Forelimb muscle (tissue), 1 donor: ENCODE measurements around the gene NPEPL1. TPM values are rescaled to one million over a fixed set of nuclear protein-coding genes. Genes with fewer than 3 reads are reported as not detected.

Source experiments
- DNase-seq: peaks from one replicate; pipeline ENCODE4 v3.0.0-alpha.2; 2013; ENCODE audit warnings: low read depth
- polyA plus RNA-seq: library from polyadenylated mRNA; unstranded; fragments of 120-200 nt; gene quantifications from one replicate; pipeline ENCODE4 v1.2.1, GENCODE V29; 2013; ENCODE audit not compliant: insufficient read length

Gene NPEPL1
- polyA plus RNA-seq, 1 donor = 42.3 TPM

DNA sequence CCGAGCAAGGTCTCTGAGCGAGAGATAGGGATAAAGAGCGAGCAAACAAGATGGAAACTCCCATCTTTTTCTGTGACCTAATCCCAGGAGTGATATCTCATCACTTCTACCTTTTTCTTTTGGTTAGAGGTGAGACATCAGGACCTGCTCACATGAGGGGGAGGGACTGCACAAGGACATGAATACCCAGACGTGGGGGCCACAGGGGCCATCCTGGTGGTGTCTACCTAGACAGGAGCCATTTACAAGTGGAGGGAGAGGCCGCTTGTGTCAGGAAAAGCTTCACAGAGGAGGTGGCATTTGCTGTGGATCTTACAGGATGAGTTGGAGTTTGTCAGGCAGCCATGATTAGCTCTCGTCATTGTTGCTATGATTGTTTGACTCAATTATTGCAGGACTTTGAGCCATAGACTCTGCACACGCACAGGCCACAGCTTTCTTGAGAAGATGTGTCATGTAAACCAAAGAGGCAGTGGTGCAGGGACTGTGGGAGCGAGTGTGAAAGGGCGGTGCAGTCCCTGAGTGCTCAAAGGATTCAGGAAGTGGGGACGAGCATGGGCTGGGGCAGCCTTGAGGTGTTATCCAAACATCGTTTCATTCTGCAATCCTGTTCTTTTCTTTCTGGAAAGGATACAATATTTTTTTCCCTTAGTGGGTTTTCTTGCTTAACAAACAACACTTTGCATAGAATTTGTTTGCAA is 7.7 kb downstream of the NPEPL1 start:
- no peak for DNase-seq

DNA sequence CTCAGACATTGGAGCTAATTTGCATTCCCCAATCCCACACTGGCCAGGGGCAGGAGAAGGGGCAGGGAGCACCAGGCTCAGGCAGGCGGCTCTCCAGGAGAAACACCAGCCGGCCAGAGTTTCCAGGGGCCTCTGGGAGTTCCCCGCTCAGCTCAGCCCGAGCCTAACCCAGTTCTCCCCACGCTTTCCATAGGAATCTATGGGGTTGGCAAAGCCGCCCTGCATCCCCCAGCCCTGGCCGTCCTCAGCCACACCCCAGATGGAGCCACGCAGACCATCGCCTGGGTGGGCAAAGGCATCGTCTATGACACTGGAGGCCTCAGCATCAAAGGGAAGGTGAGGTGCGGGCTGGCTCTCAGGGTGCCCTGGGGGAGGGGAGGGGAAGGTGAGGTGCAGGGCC is 8.2 kb downstream of the NPEPL1 start:
- no peak for DNase-seq

- no peak for DNase-seq
These were observed 9.0 kb downstream of the NPEPL1 start for GRCh38 chr20:58701431-58702160.

- DNase-seq = no peak
These were observed 9.5 kb downstream of the NPEPL1 start for GRCh38 chr20:58702161-58702510.

GRCh38 chr20:58702859-58703648 is 10.5 kb downstream of the NPEPL1 start:
- DNase-seq = no peak

GRCh38 chr20:58703765-58704371 is 11.3 kb downstream of the NPEPL1 start:
- no peak for DNase-seq

GRCh38 chr20:58705208-58705926 is 12.8 kb downstream of the NPEPL1 start:
- DNase-seq = peak; percentile 73

DNA sequence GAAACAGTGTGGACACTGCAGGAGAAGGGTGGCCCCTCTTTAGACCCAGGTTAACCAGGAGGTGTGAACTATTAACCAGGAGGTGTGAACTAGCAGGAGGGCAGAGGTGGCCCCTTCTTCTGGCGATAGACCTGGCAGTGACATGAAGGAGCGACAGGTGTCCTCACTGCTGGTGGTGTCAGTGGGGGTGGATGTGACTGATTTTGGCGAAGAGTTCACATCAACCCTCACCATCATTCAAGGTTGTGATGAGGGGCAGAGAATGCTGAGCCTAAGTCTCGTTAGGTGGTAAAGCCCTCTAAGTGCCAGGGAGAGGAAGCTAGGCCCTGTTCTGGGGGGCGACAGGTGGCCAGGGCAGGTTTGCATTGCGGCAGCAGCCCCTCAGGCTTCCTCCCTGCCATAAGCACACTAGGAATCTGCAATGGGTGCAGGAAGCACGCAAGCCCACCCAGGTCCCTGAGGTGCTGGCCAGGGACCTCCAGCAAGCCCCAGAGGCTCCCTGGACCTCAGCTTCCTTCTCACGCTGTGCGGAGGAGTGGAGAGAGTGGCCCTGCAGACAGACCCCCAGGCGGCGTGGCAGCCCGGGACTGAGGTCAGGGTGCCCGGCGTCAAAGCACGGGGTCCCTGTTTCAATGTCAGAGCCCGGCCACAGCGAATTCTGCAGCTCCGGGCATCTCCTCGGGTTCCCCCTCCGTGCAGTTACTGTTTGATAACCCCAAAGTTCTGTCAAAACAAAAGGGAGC is 13.7 kb downstream of the NPEPL1 start:
- DNase-seq = no peak

DNA sequence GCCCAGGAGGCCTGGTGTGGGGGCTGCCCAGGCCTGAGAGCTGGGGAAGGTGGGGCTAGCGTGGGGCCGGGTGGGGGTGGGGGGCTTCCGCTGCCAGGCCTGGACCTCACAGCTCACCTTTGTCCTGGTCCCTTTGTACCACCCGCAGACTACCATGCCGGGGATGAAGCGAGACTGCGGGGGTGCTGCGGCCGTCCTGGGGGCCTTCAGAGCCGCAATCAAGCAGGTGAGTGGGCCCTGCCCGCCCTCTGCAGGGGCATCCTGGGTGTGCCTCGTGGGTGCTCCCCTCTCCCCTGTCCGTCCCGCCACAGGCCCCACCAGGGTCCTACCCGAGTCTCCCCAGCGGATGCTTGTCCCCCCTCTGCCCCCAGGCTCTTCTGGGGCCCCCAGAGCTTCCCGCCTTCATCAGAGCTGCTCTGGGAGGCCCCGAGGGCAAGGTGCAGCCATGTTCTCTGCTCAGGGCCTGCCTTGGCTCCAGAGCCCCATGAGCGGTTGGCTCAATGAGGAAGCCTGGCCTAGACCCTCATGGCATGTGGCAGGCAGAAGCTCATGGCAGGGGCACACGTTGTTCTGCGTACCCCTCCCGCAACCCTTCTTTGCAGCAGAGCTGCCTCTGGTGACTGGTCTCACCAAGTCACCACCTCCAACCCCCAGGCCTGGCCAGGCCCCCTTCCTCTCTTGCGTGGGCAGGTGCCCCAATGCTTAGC is 14.5 kb downstream of the NPEPL1 start:
- no peak for DNase-seq

DNA sequence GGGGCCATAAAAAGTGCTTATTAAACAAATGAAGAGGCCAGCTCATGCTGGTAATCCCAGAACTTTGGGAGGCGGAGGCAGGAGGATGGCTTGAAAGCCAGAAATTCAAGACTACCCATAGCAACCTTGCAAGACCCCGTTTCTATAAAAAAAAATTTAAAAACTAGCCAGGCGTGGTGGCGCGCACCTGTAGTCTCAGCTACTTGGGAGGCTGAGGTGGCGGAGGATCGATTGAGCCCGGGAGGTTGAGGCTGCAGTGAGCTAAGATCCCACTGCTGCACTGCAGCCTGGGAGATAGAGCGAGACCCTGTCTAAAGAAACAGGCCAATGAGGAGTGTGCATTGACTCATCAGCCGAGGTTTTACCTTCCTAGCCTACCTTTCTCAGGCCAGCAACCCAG is 15.2 kb downstream of the NPEPL1 start:
- no peak for DNase-seq

GRCh38 chr20:58708246-58708931 is 15.8 kb downstream of the NPEPL1 start:
- no peak for DNase-seq

GRCh38 chr20:58709013-58709702 is 16.6 kb downstream of the NPEPL1 start:
- DNase-seq = no peak

DNA sequence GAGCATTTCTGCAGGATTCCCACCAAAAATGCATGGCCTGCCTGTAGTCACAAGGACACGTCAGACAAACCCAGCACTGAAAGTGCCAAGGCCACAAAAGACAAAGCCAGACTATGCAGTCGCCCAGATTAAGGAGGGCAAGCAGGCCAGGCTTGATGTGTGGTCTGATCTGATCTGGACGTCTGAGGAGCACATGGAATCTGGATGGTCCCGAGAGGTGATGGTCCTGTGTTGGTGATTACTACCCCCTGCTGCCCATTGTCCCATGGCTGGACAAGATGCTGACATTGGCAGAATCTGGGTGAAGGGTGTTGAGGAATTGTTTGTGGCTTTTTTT is 17.1 kb downstream of the NPEPL1 start:
- no peak for DNase-seq

DNA sequence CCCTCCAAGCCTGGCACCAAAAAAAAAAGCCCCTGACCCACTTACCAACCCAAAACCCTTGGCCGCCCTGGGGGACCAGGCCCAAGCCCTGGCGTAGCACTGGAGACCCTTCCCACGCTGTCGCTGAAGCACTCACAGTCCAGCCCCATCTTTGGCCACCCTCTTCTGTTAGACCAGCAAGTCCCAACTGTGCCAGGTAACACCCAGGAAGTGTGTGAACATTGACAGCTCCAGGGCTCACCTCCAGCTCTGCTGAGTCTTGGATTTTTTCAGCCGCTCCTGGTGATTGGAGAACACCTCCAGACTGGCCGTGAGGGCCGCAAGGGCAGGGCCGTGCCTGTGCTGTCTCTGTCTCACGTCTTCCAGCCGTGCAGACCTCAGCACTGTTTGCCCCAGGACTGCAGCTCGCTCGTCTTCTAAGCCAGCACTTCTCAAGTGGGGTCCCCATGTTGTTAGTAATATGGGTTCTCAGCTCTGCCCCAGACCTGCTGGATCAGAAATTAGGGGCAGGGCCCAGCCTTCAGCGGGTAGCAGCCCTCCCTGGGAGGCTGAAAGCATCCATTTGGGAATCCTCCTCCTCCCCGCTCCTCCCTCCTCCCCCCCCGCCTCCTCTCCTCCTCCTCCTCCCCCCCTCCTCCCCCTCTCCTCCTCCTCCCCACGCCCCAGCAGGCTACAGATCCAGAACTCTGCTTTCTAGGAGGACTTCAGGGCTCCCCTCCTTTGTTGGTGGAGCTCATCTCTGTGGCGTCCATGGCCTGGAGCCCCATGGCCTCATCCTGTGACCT is 18.1 kb downstream of the NPEPL1 start:
- no peak for DNase-seq

DNA sequence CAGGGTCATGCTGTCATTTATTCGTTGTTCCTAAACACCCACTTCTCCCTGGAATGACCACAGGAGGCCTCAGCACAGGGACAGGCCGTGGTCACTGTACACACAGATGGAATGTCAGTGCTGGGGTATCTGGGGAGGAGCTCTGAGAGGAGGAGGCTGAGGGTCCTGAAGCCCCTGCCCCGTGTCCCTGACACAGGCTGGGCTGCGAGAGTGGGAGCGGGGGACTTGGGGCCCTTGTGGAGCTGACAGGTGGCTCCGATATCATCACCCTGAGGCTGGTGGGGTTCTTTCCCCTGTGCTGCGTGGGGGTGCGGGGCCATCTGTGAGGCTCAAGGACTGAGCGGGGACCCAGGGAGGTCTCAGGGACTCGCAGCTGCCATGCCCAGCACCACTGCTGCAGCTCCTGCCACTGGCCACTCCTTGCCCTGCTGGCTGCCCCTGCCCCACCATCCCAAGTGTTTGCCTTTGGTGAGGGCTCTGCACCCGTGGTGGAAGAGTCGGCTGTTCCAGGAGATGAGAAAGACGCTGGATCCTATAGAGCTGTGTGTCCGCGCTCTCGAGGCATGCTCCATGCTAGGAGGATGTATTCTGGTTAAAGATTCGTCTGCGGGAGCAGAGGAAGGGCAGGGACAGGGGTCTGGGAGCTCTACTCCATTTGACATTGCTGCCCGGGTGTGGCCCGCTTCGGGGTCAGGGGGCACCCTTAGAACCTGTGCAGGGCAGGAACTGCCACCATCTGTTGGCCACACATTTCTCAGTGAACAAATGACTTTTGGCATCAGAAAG is 18.9 kb downstream of the NPEPL1 start:
- no peak for DNase-seq

DNA sequence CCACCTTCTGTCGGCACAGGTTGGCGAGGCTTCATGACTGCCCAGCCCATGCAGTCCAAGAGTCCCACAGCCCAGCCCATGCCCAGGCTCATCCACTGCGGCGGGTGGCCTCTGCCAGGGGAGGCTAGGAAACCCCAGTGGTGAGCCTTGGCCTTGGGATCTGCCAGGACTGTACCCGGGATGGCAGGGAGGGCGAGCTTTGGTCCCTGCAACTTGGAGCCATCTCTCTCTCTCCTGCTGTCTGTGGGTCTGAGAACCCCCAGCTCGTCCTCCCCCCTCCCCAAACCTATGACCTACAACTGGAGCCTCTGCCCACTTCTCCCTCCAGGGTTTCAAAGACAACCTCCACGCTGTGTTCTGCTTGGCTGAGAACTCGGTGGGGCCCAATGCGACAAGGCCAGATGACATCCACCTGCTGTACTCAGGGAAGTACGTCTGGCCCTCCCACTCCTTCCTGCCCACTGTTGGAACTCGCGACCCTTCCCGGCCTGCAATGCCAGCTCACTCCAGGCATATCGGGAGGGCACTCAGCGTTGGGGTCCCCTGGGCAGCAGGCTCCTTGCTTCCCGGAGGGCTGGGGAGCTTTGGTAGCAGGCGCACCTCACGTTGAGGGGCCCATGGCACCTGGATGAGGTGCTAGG is 19.7 kb downstream of the NPEPL1 start:
- no peak for DNase-seq
